IPS-18a (cell line): ENCODE data around the gene SYT2.
"Not testable (repeated sequence)": the region's sequence is repeated elsewhere in the genome, so short reads cannot be mapped to it uniquely, and the experiment has no call there.

Experiments used
- H3K27ac ChIP-seq: one replicate; pipeline ENCODE4 v1.5.1; 2013; ENCODE audit warnings: low read length
- H3K27me3 ChIP-seq: one replicate; pipeline ENCODE4 v1.6.1; 2013; ENCODE audit warnings: mild to moderate bottlenecking, low read length; ENCODE audit not compliant: control insufficient read depth, insufficient read depth
- H3K36me3 ChIP-seq: one replicate; pipeline ENCODE4 v1.6.1; 2013; ENCODE audit warnings: low read depth, low read length; ENCODE audit not compliant: control insufficient read depth
- H3K4me1 ChIP-seq: one replicate; pipeline ENCODE4 v1.6.1; 2013; ENCODE audit warnings: low read depth, low read length; ENCODE audit not compliant: control insufficient read depth
- H3K4me3 ChIP-seq: one replicate; pipeline ENCODE4 v1.5.1; 2013; ENCODE audit warnings: low read length
- H3K9ac ChIP-seq: one replicate; pipeline ENCODE4 v1.6.1; 2013; ENCODE audit warnings: mild to moderate bottlenecking, low read length, moderate library complexity
- H3K9me3 ChIP-seq: one replicate; pipeline ENCODE4 v1.6.1; 2013; ENCODE audit warnings: low read depth, low read length; ENCODE audit not compliant: control insufficient read depth

The SYT2 gene

DNA sequence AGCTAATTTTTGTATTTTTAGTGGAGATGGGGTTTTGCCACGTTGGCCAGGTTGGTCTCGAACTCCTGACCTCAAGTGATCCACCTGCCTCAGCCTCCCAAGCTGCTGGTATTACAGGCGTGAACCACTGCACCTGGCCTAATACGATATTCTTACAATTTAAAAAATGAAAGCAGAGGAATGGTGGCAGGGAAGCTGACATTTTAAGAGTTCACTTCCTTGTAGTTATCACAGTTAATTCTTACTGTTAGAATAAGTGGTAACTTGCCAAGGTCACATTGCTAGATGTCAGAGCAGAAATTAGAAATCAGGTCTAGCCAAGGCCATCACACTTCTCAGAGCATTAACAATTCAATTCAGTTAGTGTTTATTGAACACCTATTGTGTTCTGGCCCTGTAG is 154.2 kb downstream of the SYT2 start:
- H3K36me3 ChIP-seq, H3K27ac ChIP-seq, H3K4me1 ChIP-seq, H3K9ac ChIP-seq, H3K9me3 ChIP-seq, H3K27me3 ChIP-seq, H3K4me3 ChIP-seq: not testable (repeated sequence)

DNA sequence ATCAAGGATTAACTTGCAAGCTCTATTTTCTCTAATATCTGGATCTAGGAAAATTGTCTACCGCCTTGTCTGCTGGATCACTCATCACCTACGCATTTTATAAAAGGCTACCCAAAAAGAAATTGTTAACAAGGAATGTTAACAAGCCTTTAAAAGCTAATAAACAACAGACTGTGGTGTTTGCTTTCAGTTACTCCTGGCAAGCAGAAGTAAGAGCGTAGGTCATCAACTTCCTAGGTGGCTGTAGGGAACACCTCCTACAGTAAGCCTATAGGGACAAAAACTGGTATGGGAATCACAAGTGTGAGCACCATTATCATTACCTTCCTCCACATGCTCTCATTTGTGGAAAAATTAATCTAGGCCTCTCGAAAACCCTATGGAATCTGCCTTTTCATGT is 155.6 kb downstream of the SYT2 start:
- H3K4me1 ChIP-seq, H3K9me3 ChIP-seq, H3K4me3 ChIP-seq, H3K9ac ChIP-seq, H3K27me3 ChIP-seq, H3K36me3 ChIP-seq, H3K27ac ChIP-seq: not testable (repeated sequence)

- no peak overlapping the region for H3K27ac ChIP-seq
- H3K9me3 ChIP-seq = no peaks in the 10 kb centered on the region
- no peaks in the 10 kb centered on the region for H3K27me3 ChIP-seq
- no peak overlapping the region for H3K9ac ChIP-seq
- H3K36me3 ChIP-seq = no peaks in the 10 kb centered on the region
- H3K4me1 ChIP-seq = no peaks in the 10 kb centered on the region
- H3K4me3 ChIP-seq = no peak overlapping the region
Observed at GRCh38 chr1:202553560-202554038, 156.7 kb downstream of the SYT2 start.

DNA sequence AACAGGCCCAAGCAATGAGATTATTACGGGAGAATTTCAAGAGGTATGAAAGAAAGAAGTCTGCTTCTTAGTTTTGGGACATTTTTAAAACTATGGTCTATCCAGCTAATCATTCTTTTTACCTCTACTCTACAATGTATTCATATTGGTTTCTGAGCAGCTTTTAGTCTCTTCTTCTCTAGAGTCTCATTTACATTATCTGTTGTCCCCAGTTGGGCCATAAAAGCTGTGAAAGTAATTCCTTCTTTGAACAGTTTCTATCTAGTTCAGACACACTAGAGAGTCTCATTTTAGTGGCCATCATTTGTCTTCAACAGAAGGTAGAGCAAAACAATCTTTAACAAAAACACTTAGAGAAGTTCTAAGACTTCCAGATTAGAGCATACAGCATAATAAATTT is 157.2 kb downstream of the SYT2 start:
- not testable (repeated sequence) for H3K4me1 ChIP-seq, H3K27me3 ChIP-seq, H3K9me3 ChIP-seq, H3K4me3 ChIP-seq, H3K36me3 ChIP-seq, H3K27ac ChIP-seq, H3K9ac ChIP-seq

DNA sequence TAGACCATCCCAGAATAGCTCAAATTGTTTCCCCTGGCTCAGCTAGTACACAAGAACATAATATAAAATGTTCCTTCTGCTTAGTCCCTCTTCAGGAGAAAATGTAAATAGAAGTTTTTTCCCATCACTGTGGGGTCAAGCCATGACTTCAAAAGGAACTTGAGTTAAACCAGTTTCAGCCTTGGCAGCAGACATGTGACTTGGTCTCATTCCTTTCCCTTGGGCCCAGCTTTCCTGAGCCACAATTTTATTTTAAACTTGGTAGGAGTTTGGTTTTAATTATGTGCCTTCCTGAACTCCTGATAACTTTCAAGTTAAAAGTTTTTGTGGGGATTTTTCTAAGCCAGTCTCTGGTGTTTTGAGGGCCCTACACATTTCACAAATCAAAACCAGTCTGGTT is 157.6 kb downstream of the SYT2 start:
- H3K4me1 ChIP-seq, H3K4me3 ChIP-seq, H3K9ac ChIP-seq, H3K36me3 ChIP-seq, H3K27ac ChIP-seq, H3K27me3 ChIP-seq, H3K9me3 ChIP-seq: not testable (repeated sequence)

DNA sequence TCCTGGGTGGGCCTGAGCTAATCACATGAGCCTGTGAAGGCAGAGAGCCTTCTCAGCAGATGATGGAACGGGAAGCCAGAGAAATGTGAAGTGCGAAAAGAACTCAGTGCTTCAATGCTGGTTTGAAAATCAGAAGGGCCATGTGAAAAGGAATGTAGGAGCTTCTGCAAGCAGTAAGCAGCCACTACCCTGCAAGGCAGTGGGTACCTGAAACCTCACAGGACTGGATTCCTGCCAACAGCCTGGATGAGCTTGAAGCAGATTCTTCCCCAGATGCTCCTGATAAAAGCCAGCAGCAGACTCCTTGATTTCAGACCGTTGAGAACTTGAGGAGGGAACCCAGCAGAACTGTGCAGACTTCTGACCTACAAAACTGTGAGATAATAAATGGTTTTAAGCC is 158.6 kb downstream of the SYT2 start:
- H3K9ac ChIP-seq = no peak overlapping the region
- no peaks in the 10 kb centered on the region for H3K27me3 ChIP-seq
- H3K27ac ChIP-seq = no peak overlapping the region
- H3K4me3 ChIP-seq = no peak overlapping the region
- H3K9me3 ChIP-seq = no peaks in the 10 kb centered on the region
- no peaks in the 10 kb centered on the region for H3K4me1 ChIP-seq
- no peaks in the 10 kb centered on the region for H3K36me3 ChIP-seq

GRCh38 chr1:202550088-202550487 is 160.2 kb downstream of the SYT2 start:
- H3K36me3 ChIP-seq, H3K9ac ChIP-seq, H3K4me1 ChIP-seq, H3K27ac ChIP-seq, H3K4me3 ChIP-seq, H3K9me3 ChIP-seq, H3K27me3 ChIP-seq: not testable (repeated sequence)

DNA sequence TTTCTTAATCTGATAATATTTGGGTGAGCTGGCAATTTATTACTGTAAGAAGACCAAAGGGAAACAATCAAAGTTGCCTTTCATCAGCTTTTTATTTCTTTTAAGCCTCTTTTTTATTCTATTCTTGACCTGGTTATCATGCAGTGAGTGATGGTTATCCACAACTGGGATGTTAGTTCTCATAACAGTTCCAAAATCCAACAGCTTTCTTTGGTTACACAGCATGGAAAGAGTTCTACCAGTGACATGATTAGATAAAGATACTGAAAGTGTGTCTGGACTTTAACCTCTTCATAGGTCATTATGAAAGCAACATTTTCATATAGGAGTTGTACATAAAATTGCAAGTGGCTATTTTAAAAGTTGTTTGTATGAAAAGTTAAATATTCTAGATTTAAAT is 163.0 kb downstream of the SYT2 start:
- no peak overlapping the region for H3K9ac ChIP-seq
- H3K36me3 ChIP-seq = no peaks in the 10 kb centered on the region
- no peak overlapping the region for H3K27ac ChIP-seq
- H3K27me3 ChIP-seq = no peaks in the 10 kb centered on the region
- no peak overlapping the region for H3K4me3 ChIP-seq
- no peaks in the 10 kb centered on the region for H3K4me1 ChIP-seq
- no peaks in the 10 kb centered on the region for H3K9me3 ChIP-seq

- not testable (repeated sequence) for H3K4me3 ChIP-seq, H3K4me1 ChIP-seq, H3K9me3 ChIP-seq, H3K36me3 ChIP-seq, H3K27me3 ChIP-seq, H3K27ac ChIP-seq, H3K9ac ChIP-seq
Observed at GRCh38 chr1:202546796-202547195, 163.5 kb downstream of the SYT2 start.

GRCh38 chr1:202546377-202546776 is 163.9 kb downstream of the SYT2 start:
- not testable (repeated sequence) for H3K4me3 ChIP-seq, H3K27me3 ChIP-seq, H3K4me1 ChIP-seq, H3K9me3 ChIP-seq, H3K27ac ChIP-seq, H3K36me3 ChIP-seq, H3K9ac ChIP-seq

- not testable (repeated sequence) for H3K36me3 ChIP-seq, H3K27me3 ChIP-seq
Observed at GRCh38 chr1:202545647-202546303, 164.5 kb downstream of the SYT2 start.

DNA sequence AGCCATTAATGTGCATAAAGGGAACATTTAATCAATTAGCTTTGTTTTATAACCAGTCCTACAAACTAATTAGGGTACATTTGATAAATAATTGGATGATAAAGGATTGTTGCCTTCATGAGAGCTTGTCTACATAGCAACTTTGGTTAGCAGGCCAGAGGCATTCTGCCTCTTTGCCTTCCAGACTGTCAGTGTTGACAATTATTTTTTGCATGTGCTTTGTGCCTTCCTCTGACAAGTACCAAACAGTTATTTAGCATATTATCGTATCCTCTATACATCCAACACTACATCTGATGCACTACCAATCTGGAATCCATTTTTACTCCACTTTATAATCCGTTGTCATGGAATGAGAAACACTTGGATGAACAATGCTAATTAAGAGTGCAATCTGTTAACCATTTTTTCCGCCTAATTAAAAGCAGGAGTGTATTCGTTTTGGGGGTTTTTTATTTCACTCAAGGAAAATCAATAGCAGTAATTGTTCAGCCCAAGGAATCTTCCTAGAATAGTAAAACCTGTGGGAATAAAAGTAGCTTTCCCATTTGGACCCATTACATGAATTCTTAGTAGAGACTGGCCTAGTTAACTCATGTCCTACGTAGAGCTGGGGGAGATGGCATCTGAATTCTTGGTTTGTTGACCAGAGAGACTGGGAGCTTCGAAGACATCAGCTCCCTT is 165.3 kb downstream of the SYT2 start:
- H3K36me3 ChIP-seq, H3K27ac ChIP-seq: not testable (repeated sequence)

More at GRCh38 chr1:202545647-202546303, 164.5 kb downstream of the SYT2 start:
- H3K27ac ChIP-seq, H3K4me1 ChIP-seq, H3K4me3 ChIP-seq, H3K9ac ChIP-seq, H3K9me3 ChIP-seq: not testable (repeated sequence)

More for the DNA sequence above, 165.3 kb downstream of the SYT2 start:
- not testable (repeated sequence) for H3K27me3 ChIP-seq, H3K4me1 ChIP-seq, H3K4me3 ChIP-seq, H3K9me3 ChIP-seq, H3K9ac ChIP-seq
